Stimulated activated CD8-positive, alpha-beta memory T cell treated with anti-CD3 and anti-CD28 coated beads, Interleukin-2, amount 100 ng/mL, for 48 hours (primary cell): ENCODE data around the gene URI1.

Experiments used
- DNase-seq, 2 donors: peaks; one replicate each; pipeline ENCODE4 v3.0.0-alpha.2; 2020; ENCODE audit warnings: low read depth in 2 of 2

URI1 gene

GRCh38 chr19:30056580-30056979 lies 114.5 kb downstream of the URI1 start:
- no peak for DNase-seq

GRCh38 chr19:30059741-30060457 lies 117.9 kb downstream of the URI1 start:
- no peak for DNase-seq

- no peak for DNase-seq
These were observed 118.6 kb downstream of the URI1 start for GRCh38 chr19:30060531-30061222.

- no peak for DNase-seq
These were observed 119.4 kb downstream of the URI1 start for GRCh38 chr19:30061223-30062064.

- DNase-seq, result no peak
These were observed 120.2 kb downstream of the URI1 start for GRCh38 chr19:30062065-30062906.

- DNase-seq, result no peak
These were observed 121.0 kb downstream of the URI1 start for GRCh38 chr19:30062907-30063649.

- DNase-seq, result no peak
These were observed 121.8 kb downstream of the URI1 start for GRCh38 chr19:30063650-30064347.

GRCh38 chr19:30064348-30064699 lies 122.3 kb downstream of the URI1 start:
- DNase-seq, result no peak

- DNase-seq, result no peak
These were observed 122.9 kb downstream of the URI1 start for GRCh38 chr19:30064771-30065494.

GRCh38 chr19:30065680-30066606 lies 123.9 kb downstream of the URI1 start:
- no peak for DNase-seq
